Dermis microvascular lymphatic vessel endothelial cell (primary cell): ENCODE results near the gene SECISBP2L. TPM values are rescaled to one million over a fixed set of nuclear protein-coding genes. Genes with fewer than 3 reads are reported as not detected.
"Not testable (repeated sequence)": the region's sequence is repeated elsewhere in the genome, so short reads cannot be mapped to it uniquely, and the experiment has no call there.

ENCODE experiments used
- DNase-seq, 2 donors: peaks; one replicate each; pipeline versions ENCODE4 v3.0.0 to v3.0.0-alpha.2; 2010; ENCODE audit warnings: low read depth in 2 of 2
- total RNA-seq: library from RNA; depleted of rRNA; stranded (reverse); fragments of >200 nt; gene quantifications from 2 replicates; pipeline ENCODE4 v1.2.1, GENCODE V29; 2014

SECISBP2L gene
- total RNA-seq = 18.1 and 27.3 TPM in 2 replicates

GRCh38 chr15:49046220-49047102, at the start of gene SECISBP2L:
SECISBP2L (minus strand) TSS chr15:49046446; CDS start chr15:49046299, 147 bp downstream.
- DNase-seq = peak; percentile 86 to 95

- no peak for DNase-seq
Measured at GRCh38 chr15:49094923-49095322, 48.7 kb upstream of the SECISBP2L start.

DNA sequence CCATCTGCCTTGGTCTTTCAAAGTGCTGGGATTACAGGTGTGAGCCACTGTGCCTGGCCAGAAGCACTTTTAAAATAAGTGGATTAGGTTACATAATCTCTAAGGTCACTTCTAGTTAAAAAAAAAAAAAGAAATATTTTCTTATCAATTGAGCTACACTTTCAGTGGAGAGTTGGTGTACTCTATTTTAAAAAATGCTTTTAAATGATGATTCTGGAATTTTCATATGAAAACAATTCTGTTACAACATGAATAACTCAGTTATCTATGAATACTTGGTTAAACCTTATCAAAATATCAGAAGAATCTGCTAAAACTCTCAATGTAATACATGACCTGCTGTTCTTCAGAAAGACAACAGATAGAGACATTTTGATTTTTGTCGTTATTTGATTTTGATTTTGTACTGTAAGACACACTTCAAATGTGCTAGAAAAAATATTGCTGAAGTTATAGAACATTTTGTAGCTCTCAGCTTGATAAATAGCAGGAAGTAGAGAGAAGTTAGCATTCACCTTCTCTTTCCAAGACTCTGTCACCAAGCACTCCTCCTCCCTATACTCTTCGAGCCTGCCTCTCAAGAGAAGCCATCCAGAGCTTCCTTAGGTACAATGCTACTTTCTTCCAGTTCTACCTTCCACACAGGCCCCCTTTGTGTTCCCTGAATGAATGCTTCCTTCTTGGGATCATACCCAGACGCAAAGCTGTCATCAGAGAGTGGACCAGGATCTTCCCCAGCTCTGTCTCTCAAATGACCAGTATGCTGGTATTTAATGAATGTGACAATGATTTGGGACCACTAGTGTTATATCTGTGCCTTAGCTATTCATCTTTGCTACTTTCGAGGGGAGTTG, 47.2 kb upstream of the SECISBP2L start:
- no peak for DNase-seq

GRCh38 chr15:49088996-49089395, 42.8 kb upstream of the SECISBP2L start:
- DNase-seq = no peak

DNA sequence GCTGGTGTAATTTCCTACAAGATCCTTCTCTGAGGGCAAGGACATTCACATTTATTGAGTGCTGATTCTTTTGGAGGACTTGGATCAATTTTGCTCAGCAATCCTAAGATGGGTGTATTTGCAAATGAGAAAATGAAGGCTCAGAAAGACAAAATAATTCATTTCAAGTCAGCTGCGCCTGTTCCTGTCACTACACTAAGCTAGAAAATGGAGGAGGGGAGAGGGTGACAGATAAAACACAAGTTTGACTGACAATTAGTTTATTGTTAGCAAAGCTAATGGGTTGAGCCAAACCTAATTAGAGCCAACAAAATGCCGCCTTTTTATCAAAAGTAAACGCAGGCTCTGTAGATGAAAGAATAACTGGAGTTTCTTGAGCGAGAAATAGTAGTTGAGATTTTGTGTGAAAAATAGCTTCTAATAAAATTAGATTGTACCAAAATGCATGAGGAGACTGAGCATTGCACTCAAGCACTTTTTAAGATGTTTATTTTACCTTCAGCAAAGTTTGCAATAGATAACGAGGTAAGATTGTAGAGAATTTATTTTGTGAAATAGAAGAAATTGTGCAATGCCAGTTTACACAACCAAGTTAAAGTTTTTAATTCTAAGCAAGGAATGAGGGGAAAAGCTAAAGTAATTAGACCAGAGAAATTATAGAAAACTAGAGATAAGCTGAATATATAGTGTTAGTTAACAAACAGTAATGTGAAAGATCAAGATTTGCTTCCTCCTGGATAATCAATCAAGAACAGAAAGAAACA, 39.6 kb upstream of the SECISBP2L start:
- no peak for DNase-seq

DNA sequence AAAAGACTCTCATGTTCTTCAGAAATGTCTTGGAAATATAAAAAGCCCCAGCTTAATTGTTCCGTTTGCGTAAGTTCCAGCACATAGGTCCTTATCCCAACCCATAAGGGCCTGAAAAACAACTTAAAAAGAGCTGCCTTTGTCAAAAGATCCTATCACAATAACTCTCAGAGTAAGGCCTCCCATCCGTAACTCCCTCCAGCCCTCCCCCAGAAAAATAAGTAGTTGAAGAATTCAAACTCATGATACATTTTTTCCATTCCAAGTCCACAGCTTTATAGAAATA, 38.0 kb upstream of the SECISBP2L start:
- no peak for DNase-seq

GRCh38 chr15:49083401-49084284, 37.4 kb upstream of the SECISBP2L start:
- DNase-seq = no peak

GRCh38 chr15:49082960-49083359, 36.7 kb upstream of the SECISBP2L start:
- DNase-seq = no peak

- DNase-seq = no peak
Measured at GRCh38 chr15:49079340-49080039, 33.2 kb upstream of the SECISBP2L start.

DNA sequence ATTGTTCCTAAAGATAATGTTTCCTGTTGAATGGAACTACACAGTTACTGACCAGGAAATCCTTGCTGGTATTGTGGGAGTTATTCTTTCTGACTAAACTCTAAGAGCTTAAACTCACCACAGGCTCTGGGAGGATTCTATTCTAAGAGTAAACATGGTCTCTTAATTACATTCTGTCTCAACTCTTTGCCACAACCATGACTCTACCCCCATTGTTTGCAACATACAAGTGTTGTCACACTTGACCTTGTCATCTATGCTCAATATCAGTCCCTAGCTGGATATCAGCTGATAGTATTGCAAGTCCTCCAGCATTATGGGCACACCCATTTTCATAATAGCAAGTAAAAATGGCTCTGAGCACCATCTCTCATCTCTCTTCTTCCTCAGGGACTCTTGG, 29.6 kb upstream of the SECISBP2L start:
- DNase-seq = peak in 1 of 2 donors; percentile 27

DNA sequence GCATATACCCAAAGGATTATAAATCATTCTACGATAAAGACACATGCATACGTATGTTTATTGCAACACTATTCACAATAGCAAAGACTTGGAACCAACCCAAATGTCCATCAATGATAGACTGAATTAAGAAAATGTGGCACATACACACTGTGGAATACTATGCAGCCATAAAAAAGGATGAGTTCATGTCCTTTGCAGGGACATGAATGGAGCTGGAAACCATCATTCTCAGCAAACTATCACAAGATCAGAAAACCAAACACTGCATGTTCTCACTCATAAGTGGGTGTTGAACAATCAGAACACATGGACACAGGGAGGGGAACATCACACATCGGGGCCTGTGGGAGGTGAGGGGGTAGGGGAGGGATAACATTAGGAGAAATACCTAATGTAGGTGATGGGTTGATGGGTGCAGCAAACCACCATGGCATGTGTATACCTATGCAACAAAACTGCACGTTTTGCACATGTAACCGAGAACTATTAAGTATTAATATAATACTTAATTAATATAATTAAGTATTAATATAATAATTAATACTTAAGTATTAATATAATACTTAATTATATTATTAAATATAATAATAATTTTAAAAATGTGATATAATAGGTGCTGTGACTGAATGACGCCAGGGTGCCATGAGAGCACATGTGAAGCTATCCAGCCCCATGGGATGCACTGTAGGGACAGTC, 28.5 kb upstream of the SECISBP2L start:
- not testable (repeated sequence) for DNase-seq

GRCh38 chr15:49066372-49066771, 20.1 kb upstream of the SECISBP2L start:
- no peak for DNase-seq

DNA sequence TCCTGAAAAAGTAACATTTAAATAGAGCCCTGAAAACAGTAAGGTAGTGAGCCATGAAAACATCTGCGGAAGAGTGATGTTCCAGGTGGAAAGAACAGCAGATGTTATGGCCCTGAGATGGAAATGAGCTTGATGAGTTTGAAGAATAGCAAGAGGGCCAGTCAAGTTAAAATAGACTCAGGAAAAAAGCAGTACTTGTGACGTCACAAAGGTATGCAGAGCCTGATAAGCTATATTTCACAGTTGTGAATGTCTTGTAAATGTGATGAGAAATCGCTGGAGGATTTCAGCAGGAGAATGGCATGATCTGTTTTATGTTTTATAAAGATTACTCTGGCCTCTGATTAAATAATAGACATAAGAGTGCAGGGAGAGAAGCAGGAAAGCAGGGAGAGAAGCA, 18.6 kb upstream of the SECISBP2L start:
- DNase-seq = no peak

GRCh38 chr15:49064281-49064653, 18.0 kb upstream of the SECISBP2L start:
- no peak for DNase-seq

DNA sequence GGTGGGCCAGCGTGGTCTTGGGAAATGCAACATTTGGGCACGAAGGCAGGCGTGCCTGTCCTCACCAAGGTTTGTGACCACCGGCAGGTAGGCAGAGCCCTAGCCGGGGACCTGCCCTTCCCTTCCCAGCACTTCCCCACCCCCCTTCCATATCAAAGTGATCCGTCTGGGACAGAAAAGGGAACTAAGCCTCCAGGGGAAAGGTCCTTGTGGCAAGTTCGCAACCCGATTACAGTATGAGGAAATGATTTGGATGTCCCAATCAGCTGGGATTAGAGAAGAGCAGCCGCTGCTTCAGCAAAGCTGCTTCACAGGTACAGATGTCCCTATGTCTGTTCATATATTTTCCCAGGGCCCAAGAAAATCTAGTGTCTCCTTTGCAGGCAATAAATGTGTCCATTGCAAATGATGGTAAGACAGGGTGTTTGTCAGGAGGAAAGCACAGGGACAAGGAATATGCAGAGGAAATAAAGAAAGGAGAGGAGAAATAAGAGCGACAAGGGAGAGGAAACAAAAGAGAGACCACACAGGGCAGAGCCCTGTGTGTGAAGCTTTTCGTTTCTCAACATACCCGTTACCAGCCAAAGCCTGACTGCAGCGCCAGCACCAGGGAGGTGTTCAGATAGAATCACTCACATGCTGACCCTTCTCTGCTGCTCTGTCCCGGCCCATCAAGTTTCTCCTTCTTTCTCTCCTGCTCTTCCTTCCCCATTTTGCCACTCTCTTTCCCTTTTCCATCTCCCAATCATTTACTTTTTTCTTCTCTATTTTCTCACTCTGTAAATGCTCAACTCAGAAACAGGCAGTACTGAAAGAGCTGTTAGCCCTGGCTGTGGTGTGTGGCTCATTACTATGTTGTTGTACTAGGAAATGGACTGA, 17.4 kb upstream of the SECISBP2L start:
- no peak for DNase-seq

- no peak for DNase-seq
Measured at GRCh38 chr15:49062900-49063299, 16.7 kb upstream of the SECISBP2L start.

DNA sequence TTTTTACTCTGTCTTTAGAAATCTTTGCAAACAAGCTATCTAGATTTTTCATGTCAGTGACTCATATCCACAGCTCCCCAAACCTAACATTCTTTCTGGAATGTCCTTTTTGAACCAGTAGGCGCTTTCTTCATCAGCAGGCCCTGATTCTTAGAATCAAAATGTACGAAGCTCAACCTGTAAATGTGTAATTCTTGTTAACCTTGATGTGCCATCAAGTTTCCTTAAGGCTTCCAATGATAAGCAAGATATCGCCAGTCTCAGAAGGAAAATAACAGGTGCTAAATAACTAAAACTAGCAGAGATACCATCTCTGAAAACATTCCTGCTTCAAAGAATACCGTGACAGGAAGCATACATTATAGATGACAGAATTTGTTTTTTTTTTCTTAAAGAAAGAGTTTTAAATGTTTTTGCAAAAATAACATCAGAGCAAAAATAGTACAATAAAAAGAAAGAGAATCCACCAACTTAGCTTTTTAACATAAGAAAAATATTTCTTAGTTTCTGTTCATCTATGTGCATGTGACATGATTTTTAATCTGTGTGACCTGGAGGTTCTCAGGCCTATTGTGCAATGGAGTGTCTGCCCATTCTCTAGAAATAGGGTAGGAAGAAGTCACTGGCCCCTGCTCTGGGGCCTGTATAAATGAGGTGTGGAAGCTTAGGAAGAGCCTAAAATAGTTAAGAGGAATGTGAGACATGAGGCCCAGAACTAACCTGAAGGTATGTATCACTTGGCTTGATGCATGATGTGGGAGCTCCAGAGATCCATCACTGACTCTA, 14.7 kb upstream of the SECISBP2L start:
- DNase-seq = peak in 1 of 2 donors; percentile 54

GRCh38 chr15:49059491-49059890, 13.2 kb upstream of the SECISBP2L start:
- DNase-seq = no peak
